Stimulated activated CD4-positive, alpha-beta T cell treated with anti-CD3 and anti-CD28 coated beads, Interleukin-4, amount 100 ng/mL, for 24 hours (primary cell): Measurements from ENCODE around the gene SHE.
"Not testable (repeated sequence)": the region's sequence is repeated elsewhere in the genome, so short reads cannot be mapped to it uniquely, and the experiment has no call there.

Source experiments
- DNase-seq: peaks from one replicate; pipeline ENCODE4 v3.0.0-alpha.2; 2020

The SHE gene

DNA sequence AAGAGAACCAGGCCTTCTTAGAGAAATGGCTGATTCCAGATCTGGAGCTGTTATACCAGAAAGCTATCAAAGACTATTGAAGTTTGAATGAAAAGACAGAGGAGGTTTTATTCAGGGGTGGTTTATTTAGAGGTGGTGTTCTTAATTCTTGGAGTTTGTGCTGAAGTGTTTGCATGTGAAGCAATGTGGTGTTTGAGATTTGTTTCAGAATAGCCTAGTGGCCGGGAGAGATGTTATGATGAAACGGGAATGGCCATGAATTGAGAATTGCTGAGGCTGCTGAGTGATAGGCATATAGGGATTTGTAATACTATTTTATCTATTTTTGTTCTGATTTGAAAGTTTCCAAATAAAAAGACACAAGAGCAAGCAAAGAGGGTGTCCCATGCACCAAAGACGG, 10.5 kb upstream of the SHE start:
- no peak for DNase-seq

DNA sequence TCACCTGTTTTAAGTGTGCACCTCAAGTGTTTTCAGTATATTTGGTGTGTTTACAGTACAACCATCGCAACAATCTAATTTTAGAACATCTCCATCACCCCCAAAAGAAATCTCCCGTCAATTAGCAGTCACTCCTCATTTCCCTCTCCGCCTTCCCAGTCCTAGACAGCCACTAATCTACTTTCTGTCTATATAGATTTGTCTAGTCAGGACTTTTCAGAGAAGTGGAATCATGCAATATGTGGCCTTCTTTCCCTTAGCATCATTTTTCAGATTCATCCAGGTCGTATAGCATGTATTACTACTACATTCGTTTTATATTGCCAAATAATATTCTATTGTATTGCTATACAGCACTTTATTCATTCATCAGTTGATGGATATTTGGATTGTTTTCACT, 1.7 kb upstream of the SHE start:
- DNase-seq, result no peak

DNA sequence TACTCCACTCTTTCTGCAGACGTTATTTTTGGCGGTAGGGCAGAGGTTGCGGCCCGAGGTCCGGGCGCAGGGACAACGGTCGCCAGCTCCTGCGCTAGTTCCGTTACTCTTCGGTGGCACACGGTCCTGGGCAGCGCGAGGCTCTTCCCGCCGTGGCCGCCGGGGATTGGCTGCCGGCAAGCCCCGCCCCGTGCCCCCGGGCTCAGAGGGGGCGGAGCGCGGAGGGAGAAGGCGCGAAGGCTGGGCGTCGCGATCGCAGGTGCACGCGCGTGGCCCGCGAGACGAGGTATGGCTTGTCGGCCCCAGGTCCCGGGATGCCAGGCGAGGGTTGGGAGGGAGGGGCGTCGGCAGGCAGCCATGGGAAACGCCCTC, 518 bp upstream of the SHE start:
- no peak for DNase-seq

DNA sequence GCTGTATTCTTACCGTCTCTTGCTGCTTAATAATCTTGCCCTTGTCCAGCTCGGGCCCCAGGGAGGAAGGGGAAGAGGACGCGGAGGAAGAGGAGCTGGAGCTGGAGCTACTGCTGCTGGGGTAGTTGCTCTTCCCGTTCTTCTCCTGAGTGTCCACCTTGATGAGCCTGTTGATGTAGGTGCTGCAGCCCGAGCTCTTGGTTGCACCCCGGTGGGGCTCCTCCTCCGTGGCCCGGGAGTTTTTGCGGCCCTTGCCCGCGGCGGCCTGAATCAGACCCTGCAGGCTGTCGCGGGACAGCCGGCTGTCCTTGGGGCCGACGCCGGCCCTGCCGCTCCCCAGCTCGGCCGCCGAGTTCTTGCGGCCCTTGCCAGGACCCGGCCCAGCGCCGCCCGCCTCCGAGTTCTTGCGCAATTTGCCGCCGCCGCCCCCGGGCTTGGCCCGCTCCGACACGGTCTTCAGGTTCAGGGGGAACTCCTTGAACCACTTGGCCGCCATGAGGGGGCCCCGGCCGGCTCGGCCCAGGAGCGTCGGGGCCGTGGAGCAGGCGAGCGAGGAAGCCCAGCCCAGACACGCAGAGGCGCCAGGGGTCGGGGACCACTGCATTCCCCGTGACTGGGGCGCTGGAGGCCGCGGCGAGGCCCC, 668 bp downstream of the SHE start:
- no peak for DNase-seq

DNA sequence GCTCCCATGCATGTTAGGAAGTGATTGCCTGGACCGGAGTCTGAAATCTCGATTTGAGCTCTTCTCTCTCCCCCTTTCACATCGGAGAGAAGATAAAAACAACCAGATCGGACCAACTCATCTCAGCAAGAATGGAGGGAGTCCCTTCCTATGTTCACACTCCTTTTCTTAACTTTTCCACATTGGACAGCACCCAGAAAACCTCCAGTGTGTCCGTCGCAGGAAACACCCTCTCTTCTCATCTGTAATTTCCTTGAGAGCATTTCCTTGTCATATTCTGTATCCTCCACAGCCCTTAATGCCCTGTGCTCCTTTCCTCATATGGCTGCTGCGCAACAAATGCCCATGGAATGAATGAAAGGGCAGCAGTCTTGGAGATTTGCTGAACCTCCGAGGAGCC, 1.7 kb downstream of the SHE start:
- DNase-seq, result no peak

DNA sequence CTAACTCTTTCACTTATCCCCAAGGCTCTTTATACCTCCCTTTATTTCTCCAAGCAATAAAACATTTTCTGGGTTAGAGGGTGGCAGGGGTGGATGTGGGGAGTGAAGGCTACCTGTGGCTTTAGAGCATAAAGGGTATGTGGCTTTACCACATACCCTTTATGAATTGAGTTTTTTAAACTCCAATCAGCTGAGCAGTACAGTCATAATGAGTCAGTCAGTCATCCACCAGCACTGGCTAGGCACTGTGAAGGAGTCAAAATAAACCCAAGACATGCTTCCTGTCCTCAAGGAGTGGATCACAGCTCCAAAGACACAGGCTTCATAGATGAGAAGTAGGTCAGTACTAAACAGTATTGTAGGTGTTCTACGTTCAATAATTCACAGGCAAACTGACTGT, 2.8 kb downstream of the SHE start:
- DNase-seq, result no peak

DNA sequence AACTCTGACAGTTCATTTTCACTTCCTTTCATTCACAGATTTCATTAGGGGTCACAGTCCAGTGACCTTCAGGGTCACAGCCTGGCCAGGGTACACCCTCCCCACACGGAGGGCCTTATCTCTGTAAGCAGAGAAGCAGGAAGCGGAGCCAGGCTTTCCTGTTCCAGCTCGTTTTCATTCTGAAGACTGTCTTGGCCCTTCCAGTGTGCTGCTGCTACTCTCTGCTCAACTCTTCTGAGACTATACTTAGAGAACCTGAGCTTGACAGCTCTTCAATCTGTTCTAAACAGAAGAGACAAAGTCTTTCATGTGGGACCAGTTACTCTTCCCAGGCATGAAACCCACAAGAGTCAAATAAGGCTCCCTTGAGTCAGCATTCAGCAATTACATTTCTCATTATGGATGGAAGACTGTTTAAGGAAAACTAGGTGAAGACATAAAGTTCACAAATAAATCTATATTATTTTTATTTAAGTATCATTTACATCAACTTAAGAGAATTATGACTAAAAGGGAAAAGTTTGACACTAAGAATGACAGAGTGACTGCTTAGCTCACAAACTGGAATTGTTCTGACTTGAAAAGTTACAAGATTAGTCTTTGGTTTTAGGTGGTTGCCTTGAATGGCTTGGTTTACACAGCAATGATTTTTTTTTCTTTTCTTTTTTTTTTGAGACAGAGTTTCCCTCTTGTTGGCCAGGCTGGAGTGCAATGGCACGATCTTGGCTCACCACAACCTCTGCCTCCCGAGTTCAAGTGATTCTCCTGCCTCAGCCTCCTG, 5.0 kb downstream of the SHE start:
- DNase-seq, result no peak

DNA sequence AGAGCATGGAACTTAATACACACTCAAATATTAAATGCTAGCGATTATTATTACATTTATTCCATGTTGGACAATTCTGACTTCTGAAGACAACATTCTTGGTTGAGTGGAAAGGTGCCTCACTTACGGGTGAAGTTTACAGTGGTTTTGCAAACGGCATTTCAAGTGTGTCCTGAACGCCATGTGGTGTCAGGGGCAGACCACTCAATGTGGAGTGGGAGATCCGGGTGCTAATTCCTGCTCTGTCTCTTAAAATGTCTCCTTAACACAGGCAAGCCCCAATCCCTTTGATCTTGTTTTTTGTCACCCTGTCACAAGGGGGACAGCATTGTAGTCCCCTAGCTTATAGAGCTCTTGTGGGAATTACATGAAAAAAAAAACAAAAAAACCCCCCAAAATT, 5.8 kb downstream of the SHE start:
- DNase-seq, result no peak

DNA sequence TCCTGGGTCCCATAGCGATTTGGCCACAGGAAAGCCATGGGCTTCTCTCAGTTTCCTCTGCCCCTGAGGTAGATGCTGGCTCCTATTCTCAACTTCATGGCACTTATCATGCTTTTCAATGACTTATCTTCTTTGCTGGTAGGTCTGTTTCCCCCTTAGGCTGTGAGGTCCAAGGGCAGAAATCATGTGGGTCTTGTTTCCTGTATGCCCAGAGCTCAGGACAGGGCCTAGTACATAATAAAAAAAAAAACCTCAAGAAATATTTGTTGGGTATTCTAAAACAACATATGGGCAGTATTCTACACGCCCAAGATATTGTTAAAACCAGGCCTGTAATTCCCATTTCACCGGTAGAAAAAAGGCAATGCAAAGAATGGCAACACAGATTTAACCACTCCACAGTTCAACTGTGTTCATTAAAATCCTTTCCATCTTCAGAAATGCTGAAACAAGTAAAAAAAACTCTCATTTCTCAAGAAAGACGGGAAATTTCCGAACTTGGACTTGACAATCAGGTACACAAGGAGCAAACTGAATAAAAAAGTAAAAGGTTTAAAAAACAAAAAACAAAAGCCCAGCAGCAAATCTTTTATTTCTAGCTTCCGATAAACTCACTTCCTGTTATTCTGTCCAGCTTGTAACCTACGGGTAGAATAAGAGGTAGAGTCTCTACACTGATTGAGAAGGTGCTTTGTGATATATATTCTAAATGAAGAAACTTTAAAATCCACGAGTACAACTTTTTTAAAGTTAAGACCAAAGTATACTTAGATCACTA, 6.5 kb downstream of the SHE start:
- no peak for DNase-seq

DNA sequence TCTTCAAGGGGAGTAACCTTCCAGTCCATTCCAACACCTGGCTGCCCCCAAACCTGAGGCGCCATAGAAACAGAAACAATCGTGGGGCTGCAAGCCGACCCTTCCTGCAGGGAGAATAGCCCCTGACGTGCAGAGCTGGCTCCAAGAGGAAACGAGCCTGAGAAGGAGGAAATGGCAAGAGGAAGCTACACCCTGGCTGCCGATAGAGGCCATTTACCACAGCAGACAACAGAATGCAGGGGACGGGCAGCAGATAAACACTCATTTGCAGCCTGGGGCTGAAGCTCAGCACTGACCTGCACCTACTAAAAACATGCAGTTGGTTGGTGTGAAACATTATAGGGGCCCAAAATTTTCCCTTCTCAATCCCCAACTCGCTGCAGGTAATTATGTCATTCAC, 8.9 kb downstream of the SHE start:
- no peak for DNase-seq

DNA sequence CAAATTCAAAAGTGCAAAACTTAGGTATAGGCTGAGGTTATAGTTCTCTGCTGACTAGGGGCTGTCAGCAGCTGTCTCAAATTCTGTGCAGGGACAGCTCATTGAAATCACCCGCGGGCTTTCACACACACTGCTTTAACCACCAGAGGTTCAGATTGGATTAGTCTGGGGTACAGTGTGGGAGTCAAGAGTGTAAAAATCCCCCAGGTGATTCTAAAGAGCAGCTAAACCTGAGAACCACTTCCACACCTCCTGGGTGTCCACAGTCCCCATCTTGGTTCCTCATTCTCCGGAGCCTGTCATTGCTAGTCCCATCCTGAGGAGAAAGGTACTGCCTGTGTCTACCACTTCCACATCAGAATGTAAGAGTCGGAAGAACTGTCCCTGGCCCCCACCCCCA, 10.1 kb downstream of the SHE start:
- DNase-seq, result no peak

DNA sequence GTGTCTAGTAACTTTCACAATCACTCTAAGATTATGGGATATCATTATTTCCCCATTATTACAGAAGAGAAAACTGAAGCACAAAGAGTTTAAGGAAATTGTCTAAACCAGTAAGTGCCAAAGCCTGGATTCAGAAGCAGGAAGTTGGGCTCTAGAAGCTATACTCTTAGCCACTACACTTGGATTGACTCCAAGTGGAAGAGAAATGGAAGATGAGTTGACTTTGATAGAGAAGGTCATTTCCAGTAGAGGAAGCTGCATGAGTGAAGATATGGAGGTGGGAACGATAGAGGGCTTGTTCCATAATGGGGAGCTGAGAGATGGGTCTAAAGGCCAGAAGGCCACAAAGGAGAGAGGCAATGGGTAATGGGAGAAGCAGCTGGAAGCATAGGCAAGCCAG, 11.9 kb downstream of the SHE start:
- no peak for DNase-seq

DNA sequence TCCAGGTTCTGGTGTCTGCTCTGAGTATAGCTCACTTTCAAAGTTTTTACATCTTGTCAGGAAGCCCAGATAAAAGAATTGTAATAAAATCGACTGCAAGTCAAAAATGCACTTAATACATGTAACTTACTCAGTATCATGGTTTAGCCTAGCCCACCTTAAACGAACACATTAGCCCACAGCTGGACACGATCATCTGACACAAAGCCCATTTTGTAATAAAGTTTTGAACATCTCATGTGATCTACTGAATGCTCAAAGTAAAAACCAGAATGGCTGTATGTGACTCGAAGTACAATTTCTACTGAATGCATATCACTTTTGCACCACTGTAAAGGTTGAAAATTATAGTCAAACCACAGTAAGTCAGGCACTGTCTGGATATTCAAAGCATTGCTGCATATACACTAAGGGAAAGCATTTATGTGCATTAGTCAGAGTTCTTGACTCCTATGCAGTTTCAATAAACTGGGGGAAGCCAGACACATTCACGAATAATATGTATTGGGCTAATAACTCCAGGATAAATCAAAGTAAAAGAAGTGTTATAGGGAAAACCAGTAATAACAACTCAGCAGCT, 12.4 kb downstream of the SHE start:
- DNase-seq, result no peak

DNA sequence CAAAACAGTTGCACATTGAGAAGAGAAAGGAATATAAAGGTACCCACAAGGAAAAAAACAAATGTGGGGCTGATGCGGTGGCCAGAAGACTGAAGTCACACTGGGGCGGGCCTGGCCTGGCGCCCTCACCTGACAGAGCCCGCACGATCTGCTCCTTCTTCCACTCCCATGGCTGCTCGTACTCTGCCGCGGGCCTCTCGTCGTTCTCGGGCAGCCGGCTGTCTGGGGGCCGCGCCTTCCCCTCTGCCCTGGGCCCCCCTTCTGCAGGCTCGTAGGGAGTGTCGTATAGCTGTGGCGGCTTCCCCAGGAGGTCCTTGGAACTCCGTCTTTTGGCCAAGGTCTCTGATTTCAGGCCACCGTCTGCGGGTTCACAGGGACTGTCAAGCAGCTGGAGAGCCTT, 13.3 kb downstream of the SHE start:
- DNase-seq, result no peak

DNA sequence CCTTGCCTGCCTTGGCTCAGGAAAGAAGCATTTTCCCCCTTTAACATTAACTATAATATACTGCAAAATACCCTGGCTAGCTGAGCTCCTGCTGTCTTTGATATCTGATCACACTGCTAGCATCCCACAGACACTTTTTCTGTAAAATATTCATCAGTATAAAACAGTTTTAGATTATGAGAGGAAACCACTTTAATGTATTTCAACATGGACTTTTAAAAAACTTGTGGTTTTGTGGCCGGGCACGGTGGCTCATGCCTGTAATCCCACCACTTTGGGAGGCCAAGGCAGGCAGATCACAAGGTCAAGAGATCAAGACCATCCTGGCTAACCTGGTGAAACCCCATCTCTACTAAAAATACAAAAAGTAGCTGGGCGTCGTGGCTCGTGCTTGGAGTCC, 15.5 kb downstream of the SHE start:
- DNase-seq, result not testable (repeated sequence)

DNA sequence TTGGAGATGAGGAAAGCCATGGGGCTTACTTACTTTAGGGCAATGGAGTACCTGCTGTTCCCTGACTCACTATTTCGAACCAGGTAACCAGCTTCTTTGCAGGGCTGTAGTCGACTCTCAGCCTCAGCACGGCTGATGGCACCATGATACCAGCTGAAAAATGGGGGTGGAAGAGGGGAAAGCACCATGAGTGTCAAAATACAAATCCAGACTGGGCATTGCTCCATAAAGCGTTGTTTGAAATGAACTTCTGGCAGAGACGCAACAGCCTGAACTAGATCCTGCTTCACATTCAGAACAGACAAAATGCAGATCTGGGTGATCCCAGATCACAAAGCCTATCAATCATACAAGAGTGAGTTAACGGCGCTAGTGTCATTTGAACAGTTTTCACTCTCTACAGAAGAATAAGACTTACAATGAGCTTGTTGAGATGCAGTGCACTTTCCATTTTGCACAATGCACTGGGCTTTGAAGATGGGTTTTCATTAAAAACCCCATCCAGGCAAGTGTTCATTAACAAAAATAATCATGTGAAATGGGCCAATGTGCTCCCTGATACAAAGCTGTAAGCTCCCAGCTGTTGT, 16.2 kb downstream of the SHE start:
- no peak for DNase-seq

DNA sequence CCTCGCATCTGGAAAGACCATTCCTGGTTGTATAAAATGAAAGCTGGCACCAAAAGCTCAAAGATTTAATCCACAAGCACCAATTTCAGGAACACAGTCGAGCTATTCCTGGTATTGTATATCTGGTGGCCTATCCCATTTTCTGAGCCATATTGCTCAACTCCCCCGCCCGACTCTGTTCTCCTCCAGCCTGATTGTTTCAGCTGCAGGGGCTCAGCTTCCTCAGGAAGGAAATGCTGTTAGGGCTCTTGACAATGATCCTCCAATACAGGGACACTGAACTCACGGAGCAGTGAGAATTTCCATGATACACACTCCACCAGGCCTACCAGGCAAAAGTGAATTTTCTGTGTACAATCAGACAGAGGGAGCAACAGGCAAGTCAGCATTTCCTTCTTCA, 17.1 kb downstream of the SHE start:
- DNase-seq, result no peak

DNA sequence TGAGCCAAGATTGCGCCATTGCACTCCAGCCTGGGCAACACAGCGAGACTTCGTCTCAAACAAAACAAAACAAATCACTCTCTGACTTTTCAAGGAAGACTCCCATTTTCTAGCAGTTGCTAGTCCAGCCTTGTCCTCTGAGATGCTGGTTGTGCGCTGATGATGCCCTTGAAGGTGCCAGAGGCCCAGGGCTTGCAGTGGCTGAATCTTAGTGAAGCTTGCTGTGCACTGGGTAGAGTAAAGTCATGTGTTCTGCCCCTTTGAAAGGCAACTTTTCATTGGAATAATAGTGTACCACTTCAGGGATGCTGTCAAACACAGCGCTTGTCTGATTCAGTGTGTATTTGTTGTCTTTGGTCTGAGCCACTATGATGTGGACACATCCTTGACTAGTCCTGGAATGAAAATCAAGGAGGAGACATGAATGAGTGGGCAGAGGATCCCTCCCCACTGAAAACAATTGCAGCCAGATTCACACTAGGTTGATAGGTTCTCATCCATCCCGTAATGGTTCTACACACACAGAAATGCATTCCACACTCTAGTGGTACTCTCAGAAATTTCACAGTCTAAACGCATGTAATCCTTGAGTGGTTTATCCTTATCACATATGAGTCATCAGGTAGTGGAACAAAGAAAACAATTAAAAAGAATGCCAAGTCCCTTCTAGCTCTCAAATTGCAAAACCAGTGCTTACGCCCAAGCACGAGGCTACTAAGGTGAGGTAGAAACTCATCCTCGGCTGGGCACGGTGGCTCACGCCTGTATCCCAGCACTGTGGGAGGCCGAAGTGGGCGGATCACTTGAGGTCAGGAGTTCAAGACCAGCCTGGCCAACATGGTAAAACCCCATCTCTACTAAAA, 18.0 kb downstream of the SHE start:
- no peak for DNase-seq

DNA sequence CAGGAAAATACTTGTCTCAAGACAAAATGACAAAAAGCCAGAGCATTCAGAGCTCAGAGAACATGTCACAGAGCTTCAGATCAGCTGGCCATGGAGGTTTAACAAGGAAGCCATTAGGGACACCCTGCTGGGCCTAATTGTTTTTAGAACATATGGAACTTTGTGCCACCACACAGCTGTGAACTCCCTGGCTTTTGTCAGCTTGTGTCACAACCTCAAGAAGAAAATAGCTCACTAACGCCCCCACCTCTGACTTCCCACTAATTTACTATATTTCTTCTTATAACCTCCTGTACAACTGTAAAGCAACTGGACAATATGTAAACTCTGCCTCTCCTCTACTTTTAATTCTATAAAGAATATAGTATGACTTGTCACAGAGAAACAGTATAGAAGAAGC, 21.2 kb downstream of the SHE start:
- no peak for DNase-seq

DNA sequence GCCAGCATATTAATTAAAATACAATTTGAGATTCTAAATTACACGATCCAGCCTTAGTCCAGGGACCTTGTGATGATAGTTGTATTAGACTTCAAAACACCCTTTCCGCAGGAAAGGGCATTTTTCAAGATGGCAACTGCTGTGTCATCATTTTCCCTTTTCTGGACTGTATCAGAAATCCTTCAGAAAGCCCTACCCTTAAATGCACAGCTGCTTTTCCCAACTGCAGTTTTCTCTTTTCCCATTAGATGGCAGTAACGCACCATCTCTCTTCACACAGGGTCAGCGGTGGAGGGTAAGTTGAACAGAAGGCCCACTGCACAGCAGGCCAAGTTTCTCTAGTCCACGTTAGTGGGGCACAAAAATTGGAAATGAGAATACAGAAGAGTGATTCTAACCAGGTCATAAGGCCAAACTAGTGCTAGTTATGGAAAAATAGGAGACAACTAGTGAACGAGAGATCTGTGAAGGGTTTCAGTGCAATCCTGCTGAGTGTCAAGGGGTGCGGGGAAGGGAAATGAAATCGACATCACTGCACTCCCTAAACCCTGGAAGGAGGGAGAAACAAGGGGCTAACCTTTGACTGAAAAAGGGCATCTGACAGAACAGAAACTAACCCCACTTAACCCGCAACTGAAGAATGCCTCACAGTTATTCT, 22.3 kb downstream of the SHE start:
- DNase-seq, result peak; percentile 72

DNA sequence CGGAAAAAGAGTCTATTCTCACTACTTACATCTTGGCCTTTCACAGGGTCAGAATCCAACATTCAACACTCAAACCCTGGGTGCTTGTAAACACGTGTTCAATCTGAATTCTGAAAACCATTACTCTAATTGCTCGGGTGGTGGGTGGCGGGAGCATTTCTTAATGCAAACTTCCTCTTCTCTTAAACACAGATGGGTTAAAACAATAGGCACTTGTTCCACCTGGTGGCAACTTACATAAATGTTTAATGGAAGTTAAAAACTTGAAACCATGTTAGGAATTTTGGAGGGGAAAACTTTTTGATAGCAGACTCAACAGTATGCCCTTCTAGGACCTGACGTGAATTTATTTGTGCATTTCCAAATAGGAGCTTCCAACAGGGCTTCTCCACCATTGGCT, 23.6 kb downstream of the SHE start:
- peak; percentile 38 for DNase-seq

DNA sequence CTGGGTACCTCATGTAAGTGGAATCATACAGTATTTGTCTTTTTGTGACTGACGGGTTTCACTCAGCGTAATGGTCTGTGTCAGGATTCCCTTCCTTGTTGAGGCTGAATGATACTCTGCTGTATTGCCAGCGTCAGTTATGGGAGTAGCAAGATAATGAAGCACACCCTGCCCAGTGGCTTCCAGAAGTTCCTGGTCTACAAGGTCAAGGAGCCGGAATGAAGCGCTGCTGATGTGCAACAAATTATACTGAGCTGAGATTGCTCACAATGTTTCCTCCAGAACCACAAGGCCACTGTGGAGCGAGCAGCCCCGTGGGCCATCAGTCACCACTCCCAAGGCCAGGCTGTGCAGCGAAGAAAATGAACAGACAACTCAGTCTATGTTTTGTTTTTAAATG, 24.2 kb downstream of the SHE start:
- DNase-seq, result no peak
